ENCODE data around the gene CDH20.
"Not testable (repeated sequence)": the region's sequence is repeated elsewhere in the genome, so short reads cannot be mapped to it uniquely, and the experiment has no call there.

The CDH20 gene

DNA sequence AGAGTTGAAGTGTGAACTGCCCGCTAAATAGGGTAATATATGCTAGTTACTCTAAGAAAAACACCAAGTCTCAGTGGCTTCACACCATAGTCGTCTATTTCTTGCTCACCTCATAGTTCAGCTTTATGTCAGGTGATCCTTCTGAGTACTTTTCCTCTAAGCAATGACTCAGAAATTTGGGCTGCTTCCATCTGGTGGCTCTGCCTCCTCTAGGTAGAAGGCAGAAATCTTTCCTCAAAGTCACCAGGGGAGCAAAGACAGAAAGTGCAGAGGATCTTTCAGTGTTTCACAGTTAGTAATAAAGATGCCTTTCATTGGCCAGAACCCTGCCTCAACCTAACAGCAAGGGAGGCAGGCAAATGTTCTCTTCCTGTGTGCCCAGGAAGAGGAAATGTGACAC is 17.3 kb downstream of the CDH20 start:
- DNase-seq = no peak

DNA sequence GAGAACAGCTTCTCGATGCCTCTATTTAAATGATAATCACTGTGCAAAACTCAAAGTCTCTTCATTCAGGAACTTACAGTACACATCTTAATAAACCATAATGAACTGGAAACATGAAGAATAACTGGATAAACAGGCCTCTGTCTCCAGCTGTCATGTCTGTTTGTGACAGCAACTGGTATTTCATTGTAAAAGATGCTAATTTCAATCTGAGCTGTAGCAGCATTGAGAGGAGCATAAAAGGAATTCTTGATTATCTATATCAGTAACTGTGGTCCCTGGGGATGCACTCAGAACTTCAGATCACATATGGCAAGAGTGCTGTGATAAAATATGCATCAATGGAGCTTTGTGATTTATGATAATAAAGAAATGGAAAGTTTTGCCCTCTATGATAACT is 18.8 kb downstream of the CDH20 start:
- no peak for DNase-seq

DNA sequence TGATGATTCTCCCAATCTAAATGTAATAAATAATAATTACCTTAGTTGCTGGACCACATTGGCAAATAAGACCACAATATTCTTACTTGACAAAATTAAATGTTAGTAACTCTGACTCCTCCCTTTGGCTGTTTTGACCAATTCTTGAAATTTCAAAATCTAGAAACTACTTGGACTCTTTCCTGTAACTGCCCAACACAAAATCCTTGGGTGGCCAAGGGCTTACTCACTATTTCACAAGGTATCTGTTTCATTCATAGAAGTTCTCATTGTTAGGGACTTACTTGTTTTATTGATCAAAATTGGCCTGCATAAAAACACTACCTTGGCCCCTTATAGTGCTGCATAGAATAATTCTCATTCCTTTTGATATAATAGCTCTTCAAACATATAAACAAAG is 19.4 kb downstream of the CDH20 start:
- no peak for DNase-seq

DNA sequence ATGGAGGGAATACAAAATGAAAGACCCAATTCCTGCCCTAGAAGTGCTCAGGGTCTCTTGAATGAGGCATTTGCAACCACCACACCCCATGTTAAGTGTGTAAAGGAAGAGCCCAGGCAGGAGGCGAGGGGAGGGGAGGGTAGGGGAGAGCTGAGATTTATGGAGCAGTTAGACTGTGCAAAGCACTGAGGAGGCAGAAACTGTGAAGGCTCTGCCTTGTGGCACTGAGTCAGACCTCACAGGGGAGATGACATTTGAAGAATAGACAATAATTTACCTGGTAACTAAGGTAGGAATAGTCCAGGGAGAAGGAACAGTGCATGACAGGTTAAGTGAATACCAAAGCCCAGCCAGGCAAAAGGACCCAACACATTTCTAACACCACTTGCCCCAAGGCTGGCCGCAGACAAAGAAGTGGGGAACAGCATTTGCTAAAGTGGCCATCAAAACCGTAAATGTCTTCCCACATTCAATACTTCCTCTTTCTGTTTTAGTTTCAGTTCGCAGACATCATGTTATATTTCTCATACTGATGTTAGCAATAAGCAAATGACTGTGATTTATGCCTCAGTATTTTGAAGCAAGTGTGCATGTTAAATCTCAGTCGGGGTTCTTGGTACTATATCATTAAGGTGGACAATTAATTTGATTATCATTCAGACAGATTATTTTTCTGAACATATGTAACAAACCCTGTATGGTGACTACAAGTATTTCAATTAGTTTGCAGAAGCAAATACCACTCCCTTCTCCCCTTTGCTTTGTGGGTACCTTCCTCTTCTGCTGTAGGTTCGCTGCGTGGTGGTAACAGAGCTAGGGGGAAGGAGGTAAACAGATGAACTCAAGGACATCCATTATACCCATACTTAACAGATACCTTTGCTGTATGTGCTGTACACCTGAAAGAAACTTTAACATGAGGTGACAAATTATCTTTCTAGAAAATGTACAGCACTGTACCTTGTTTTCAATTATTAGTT is 27.5 kb downstream of the CDH20 start:
- no peak for DNase-seq

DNA sequence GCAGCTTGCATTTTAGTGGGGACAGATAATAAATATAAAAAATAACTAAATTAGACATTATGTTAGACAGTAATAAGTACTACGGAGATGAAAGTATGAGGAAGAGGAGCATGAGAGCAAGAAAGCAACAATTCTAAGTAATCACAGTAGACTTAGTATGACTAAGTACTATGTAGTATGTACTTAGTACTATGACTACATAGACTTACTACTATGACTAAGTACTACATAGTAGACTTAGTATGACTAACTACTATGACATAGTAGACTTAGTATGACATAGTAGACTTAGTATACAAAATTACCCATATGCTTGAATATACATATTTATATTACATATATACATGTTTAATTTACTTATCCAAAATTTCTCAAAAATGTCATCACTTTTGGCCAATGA is 29.3 kb downstream of the CDH20 start:
- no peak for DNase-seq

DNA sequence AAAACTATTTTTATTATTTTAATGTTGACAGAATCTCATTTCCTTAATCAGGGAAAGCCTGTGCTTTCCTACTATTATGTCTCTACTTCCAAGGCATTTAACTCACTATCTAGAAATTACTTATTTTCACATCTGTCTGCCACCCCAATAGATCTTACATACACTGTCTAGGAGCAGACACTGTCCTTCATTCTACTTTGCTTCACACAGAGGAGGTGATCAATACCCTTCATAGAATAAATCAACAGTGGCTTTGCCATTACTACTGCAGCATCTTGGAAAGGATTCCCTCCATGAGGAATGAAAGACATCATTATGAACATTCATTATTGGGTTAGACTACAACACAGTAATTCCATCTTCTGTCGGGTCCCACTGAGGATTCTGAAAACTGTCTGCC is 31.7 kb downstream of the CDH20 start:
- no peak for DNase-seq

DNA sequence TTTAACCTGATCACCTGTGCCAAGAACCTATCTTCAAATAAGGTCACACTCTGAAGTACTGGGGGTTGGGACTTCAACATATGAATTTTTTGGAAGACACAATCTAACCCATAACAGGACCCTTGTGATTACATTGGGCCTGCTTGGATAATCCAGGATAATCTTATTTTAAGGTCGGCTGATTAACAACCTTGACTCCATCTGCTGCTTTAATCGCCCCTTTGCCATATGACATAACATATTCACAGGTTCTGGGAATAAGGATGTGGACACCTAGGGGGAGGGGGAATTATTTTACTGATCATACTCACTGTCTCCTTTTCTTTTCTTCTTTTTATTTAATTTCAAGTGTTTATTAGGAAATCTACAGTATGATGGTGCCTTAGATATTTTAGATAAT is 34.8 kb downstream of the CDH20 start:
- no peak for DNase-seq

DNA sequence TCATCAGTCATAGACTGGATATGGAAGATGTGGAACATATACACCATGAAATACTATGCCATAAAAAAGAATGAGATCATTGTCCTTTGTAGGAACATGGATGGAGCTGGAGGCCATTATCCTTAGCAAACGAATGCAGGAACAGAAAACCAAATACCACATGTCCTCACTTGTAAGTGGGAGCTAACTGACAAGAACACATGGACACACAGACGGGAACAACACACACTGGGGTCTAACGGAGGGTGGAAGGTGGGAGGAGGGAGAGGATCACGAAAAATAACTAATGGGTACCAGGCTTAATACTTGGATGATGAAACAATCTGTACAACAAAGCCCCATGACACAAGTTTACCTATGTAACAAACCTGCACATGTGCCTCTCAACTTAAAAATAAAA is 36.4 kb downstream of the CDH20 start:
- not testable (repeated sequence) for DNase-seq

DNA sequence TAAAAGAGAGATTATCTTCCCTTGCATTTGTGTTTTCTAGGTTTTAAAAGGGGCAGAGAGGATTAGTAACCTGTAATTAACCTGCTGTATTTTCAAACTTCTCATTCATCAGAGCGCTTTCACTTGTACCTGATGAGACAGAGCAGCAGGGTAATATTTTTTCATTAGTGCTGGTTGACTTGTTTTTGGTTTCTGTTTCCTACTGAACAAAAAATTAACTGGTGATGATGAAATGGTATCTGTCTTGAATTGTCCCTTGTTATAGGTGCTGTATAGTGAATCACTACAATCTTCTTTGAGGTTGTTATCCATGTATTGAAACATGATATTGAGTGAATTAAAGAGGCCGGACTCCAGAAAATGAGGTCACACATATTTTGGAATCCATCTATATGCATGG is 37.9 kb downstream of the CDH20 start:
- no peak for DNase-seq

DNA sequence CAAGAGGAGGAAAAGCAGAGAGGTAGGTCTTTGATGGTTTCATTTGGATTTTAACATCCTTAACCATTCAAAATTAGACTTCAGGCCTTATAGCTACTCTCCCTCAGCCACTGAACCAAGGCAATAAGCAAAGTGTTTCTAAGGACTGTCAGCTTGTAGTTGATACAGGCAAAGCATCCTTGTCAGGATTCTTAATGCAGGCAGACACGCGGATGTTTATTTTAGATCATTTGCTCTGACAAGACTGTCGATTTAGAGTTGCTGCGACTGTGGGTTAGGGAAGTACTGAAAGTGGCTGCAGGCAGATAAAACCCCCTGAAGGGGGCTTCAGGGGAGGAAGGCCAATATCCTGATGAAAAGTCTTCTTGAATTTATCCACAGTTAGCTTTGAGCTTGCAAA is 46.6 kb downstream of the CDH20 start:
- no peak for DNase-seq

DNA sequence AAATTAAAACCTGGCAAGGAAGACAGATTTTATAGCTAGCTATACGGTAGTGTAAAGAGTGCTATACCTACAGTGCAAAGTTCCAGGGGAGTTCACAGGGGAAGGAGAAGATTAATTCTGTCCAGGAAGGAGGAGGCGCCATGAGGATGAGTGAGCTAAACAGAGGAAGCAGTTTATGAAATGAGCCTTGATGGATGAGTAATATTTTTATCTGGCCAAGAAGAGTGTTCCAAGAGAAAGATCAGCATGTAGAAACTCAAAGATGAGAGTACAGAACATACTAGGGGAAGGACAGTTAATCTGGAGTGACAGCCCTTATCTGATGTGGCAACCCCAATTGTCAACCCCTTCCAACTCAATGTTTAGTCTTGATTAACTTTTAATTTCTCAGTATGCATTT is 54.8 kb downstream of the CDH20 start:
- DNase-seq = no peak

DNA sequence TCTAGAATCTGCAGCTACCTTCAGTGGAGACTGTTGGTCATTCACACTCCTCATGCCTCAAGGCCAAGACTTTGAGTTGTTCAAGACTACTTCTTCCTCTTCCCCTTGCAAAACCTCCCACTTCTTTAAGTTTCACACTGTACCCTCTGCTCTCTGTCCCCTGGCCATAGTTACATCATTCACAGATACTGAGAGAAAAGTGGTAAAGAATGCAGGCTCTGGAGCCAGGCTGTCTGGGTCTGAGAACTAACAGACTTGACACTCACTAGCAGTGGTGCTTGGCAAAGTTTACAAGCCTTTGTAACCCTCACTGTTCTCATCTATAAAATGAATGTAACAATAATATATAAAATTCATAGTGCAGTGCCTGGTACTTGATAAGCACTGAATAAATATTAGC is 61.8 kb downstream of the CDH20 start:
- DNase-seq = no peak

DNA sequence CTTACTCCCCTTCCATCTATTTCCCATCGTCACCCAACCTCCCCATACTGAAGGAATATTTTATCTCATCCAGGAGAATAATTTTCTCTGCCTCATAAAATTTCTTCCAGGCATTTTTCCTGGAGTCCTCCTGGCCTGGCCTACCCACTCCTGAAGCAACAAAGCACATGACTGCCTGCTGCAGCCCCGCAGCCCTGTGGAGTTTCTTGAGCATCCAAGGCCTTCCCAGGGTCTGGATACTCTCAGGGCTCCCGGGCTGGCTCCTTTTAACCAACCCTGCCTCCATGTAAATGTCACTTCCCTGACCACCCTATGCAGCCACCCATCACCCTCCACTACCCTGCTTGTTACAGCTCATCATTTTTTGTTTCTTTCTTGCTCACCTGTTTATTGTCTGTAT is 64.0 kb downstream of the CDH20 start:
- no peak for DNase-seq

DNA sequence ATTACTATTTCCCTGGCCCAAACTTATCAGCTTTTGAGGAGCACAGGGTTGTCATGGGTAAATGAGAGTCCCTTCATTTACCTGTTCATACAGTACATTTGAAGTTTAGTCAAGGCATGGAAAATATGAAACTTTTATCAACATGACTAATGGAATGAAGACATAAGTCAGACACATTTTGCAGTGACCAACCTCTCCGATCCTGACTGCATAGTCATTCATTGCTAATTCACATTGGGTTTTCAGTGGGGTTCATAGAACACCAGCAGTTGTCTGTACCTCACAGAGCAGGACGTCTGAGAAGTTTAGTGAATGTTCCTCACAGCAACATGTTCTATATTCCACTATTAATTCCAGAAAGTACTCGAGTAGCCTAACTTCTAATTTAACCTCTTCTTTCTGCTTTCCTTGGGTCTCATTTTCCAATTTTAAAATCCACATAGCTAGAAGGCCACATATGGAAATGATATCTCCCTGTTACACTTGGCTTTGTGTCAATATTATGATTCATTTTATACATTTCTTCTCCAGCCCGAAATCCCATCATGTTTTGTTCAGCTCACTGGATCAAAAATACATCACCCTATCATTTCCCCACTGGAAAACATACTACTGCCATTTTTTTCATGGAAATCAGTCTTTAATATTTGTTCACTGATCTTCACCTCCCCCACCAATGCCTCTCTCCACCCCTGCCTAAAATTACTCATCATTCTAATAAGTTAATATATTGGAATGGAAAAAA is 65.9 kb downstream of the CDH20 start:
- DNase-seq = no peak

DNA sequence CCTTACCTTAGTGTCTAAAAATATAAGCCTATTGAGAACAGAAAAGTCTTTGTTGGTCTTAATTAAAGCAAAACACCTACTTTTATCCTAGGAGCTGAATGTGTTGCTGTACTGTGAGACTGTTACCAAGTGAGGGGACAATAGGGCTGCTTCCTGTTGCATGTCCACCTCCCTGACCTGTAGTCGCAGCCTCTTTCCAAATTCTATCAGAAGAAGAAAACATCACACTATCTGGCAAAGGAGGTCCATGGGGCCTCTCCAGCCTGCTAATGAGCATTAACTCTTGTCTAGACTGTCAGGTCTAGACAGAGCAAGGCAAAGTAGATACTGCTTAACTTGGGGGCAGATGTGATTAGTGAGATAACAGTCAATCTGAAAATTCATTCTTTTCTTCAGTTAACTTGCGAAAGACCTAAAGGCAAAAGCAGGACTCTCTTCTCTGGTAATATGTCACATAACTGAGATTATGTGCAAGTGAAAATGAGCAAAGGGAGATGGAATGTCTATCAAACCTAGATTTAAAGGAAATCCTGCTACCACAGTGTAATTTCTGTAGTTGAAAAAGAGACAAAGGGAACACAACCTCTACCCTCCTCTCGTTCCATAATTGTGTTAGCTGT is 66.9 kb downstream of the CDH20 start:
- no peak for DNase-seq

DNA sequence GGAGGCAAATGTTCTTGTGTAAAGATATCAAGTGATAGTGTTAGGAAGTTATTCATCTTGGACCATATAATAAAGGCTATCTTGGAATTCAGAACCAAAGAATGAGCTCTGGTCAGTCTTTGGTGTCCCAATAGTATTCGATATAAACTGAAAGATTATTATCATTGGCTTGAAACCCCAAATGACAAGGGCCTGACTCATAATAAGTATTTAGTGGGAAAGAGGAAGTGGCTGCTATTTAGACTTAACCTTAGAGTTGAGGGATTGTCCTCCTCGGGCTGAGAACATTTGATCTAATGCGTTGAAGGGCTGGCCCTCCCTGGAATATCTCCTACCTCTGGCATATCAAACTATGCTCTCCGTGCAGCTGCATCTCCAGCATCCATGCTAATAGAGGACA is 67.5 kb downstream of the CDH20 start:
- no peak for DNase-seq

DNA sequence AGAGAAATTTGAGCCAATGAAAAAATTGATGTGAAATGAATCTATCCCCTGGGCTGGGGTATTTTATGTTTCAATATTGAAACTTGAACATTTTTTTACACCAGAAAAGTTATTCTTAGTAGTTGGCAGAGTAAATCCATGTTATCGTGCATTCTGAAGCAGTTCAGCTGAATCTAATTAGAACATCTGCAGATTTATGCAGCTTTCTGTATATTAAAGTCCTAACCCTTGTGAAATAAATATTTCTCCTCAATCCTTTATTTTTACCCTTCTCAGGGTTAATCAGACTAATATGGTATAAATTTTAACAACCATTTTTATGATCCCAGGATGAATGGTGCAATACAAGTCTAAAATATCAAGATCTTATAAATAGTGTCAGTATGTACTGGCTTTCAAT is 69.5 kb downstream of the CDH20 start:
- no peak for DNase-seq

DNA sequence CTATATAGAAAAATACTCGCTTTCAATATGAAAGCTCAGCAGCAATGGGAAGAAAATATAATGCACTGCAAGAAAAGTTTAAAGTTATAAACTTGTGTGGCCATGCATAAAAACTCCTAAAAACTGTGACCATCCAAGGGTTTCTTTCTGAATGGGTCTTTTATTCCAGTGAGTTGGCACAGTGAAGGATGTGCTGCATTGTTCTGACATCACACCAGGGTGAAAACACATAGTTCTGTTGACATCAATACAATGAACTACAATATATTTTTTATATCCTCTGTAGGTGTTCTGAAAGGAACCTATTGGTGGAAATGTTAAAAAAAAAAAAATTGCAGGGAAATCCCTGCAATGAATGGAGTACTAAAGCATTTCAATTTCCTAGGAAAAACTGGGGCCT is 80.2 kb downstream of the CDH20 start:
- no peak for DNase-seq

DNA sequence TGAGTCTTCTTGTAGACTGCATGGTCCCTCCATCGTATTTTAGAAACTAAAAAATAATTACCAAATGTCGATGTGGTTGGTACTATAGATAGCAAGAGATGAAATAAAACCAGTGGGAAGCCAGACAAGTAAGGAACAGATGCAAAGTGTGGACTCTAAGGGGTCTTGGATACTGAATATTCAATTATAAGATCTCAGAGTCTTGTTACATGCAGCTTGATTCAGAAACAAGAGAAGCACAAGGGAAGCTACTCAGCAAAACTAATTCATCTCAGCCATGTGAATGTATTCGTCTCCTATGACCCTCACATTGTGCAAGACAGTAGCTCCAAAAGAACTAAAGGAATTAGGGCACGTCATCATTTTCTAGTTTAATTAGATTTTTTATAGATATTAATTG is 80.9 kb downstream of the CDH20 start:
- no peak for DNase-seq

DNA sequence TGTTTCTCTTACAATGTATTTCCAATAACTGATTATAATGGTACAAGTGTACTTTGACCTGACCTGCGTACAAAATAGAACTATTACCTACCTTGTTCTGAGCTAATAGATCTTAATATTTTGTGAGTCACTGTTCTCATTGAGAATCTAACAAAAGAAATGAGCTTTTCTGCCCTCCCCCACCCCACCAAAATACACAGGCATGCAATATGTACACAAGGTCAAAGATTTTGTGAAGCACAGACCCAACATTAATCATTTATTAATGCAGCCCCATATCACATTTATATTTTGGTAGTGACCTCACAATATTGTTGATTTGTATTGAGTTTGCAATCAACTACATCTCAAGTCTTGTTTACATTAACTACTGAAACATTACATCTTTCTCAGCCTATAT is 86.5 kb downstream of the CDH20 start:
- no peak for DNase-seq

DNA sequence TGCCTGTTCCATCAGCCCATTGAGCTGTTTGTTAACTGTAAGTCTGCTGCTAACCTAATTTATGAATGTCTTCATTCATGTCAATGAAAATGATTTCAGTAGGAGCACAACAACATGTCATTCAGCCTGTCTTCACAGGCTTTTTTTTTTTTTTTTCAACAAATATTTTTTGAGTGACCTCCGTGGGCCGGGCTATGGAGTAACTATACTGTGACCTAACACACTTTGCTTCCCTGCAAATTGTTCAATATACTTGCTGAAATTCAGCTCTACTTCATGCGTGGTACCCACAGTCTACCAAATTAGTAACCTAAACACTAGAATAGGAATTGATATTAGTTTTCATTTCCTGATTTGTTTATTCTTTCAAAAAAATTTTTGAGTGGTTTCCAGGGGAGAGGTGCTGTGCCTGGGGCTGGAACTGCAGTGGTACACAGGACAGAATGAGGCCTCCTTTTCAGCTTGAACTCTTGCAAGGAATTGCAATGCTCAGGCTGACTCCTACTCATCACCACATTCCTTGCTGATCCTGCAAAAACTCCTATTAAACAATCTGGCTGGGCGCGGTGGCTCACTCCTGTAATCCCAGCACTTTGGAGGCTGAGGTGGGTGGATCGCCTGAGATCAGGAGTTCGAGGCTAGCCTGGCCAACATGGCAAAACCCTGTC is 87.1 kb downstream of the CDH20 start:
- no peak for DNase-seq

DNA sequence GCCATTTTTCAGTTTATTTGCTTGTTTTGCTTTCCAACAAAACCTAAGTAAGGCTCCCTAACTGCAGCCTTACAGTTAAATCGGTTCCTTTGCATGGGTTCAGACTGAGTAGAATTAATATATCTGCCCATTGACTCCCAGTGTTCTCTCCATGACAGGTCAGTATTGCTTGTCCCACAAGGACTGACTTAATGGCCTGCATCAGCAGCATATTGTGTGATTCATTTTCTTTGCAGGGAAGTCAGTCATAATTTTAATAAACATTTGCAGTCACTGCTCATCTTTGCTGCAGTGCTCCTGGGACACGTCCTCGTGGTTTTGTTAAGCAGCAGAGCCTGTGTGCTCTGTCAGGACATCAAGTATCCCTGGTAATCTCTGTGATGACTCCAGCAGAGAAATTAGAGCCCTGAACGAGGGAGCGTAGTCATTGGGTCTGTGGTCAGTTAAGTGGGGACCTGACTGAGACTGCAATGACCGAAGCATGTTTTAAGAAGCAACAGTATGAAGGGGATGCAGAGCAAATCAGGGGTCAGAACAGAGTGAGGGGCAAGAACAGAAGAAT is 93.3 kb downstream of the CDH20 start:
- no peak for DNase-seq

DNA sequence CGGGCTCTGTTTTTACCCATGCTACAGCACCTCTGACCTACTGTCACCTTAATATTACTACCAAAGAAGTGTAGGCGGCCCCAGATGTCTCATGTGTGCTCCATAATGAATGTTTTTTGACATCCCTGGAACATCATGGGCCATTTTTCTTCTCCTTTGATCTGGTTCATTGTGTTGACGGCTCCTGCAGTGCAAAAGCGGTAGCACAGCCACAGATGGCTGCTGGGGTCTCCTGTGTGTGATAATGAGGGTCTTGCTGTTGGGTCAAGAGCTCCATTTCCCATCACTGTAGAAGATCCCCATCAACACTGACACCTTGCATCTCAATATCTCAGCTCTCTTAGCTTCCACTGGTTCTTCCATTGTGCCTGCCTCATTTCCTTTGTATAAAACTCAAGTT is 95.0 kb downstream of the CDH20 start:
- DNase-seq = no peak
